GM12891 (cell line): ENCODE measurements around the gene NSD1.

Source experiments
- PAX5 ChIP-seq: IDR thresholded peaks from 2 replicates; pipeline ENCODE4 v1.6.1; 2011; ENCODE audit warnings: low read length, moderate library complexity, mild to moderate bottlenecking; ENCODE audit not compliant: insufficient read depth, severe bottlenecking
- POLR2A ChIP-seq: IDR thresholded peaks from 2 replicates; pipeline ENCODE4 v1.6.1; 2011; ENCODE audit warnings: low read depth, low read length, control low read depth
- POLR2AphosphoS5 ChIP-seq: IDR thresholded peaks from 2 replicates; pipeline ENCODE4 v1.6.1; 2011; ENCODE audit warnings: low read depth, low read length, control low read depth
- POU2F2 ChIP-seq: IDR thresholded peaks from 2 replicates; pipeline ENCODE4 v1.6.1; 2011; ENCODE audit warnings: low read depth, mild to moderate bottlenecking, control low read depth, low read length, moderate library complexity
- SPI1 ChIP-seq: IDR thresholded peaks from 2 replicates; pipeline ENCODE4 v1.6.1; 2011; ENCODE audit warnings: low read depth, low read length, control low read depth
- TAF1 ChIP-seq: IDR thresholded peaks from 2 replicates; pipeline ENCODE4 v1.6.1; 2011; ENCODE audit warnings: low read depth, low read length, control low read depth

GRCh38 chr5:177176175-177176711, 42.7 kb downstream of the NSD1 start:
- TF ChIP-seq POLR2AphosphoS5 (no peak), POLR2A (no peak), TAF1 (no peak), POU2F2 (no peak), SPI1 (no peak), PAX5 (no peak)
